ENCODE measurements around the gene FNBP1.

The FNBP1 gene

GRCh38 chr9:130039528-130040147 is 3.4 kb downstream of the FNBP1 start:
- peak; percentile 24 for DNase-seq (ENCODE audit: low spot score)
- H3K4me3 ChIP-seq, result no peak overlapping the region
- H3K27ac ChIP-seq, result no peak overlapping the region

GRCh38 chr9:130036099-130036498 is 6.9 kb downstream of the FNBP1 start:
- no peak for DNase-seq (ENCODE audit: low spot score)
- TF ChIP-seq CTCF (IDR thresholded peaks at IDR 0.05), result no peak
- Histone ChIP-seq H3K4me3 (no peak overlapping the region), H3K27ac (no peak overlapping the region)

More at GRCh38 chr9:130039528-130040147, 3.4 kb downstream of the FNBP1 start:
- TF ChIP-seq CTCF (IDR thresholded peaks at IDR 0.05), result no peak

GRCh38 chr9:130034570-130034969 is 8.4 kb downstream of the FNBP1 start:
- peak; percentile 22 for DNase-seq (ENCODE audit: low spot score)
- TF ChIP-seq CTCF (IDR thresholded peaks at IDR 0.05), result no peak
- peak overlapping the region in 1 of 2 donors; percentile 35 for H3K27ac ChIP-seq

GRCh38 chr9:130030651-130031127 is 12.3 kb downstream of the FNBP1 start:
- DNase-seq (ENCODE audit: low spot score), result peak; percentile 38
- Histone ChIP-seq H3K4me3 (no peak overlapping the region), H3K27ac (no peak overlapping the region)
- no peak for TF ChIP-seq CTCF (IDR thresholded peaks at IDR 0.05)

More at GRCh38 chr9:130034570-130034969, 8.4 kb downstream of the FNBP1 start:
- H3K4me3 ChIP-seq, result no peak overlapping the region

- Histone ChIP-seq H3K27ac (no peak overlapping the region), H3K4me3 (no peak overlapping the region)
- peak; percentile 16 for DNase-seq (ENCODE audit: low spot score)
- TF ChIP-seq CTCF (IDR thresholded peaks at IDR 0.05), result no peak
Observed at GRCh38 chr9:130029223-130029973, 13.6 kb downstream of the FNBP1 start.

- DNase-seq (ENCODE audit: low spot score), result no peak
- no peak overlapping the region for H3K27ac ChIP-seq
- H3K4me3 ChIP-seq, result no peak overlapping the region
- no peak for TF ChIP-seq CTCF (IDR thresholded peaks at IDR 0.05)
Observed at GRCh38 chr9:130028493-130029222, 14.3 kb downstream of the FNBP1 start.

Data from coronary artery (tissue), 2 donors.